Measurements from ENCODE around the gene TTC7B. TPM values are rescaled to one million over a fixed set of nuclear protein-coding genes. Genes with fewer than 3 reads are reported as not detected.

TTC7B gene
- total RNA-seq, 2 experiments from 2014 or later, result 1.2 to 1.3 TPM

- Histone ChIP-seq H3K27me3 (ENCODE audit: control insufficient read depth in 1 of 2, insufficient read depth in 2 of 2, low read length in 2 of 2) (peaks cover 0 to 3% of the 10 kb centered on the region in 2 experiments), H3K36me3 (ENCODE audit: insufficient read depth, low read length) (no peaks in the 10 kb centered on the region), H3K27ac (ENCODE audit: low read depth in 1 of 2, low read length in 2 of 2) (no peak overlapping the region), H3K4me3 (ENCODE audit: low read length) (no peak overlapping the region), H3K4me1 (ENCODE audit: insufficient read depth, low read length) (peaks cover 5% of the 10 kb centered on the region), H3K9me3 (ENCODE audit: control insufficient read depth in 1 of 2, insufficient read depth in 1 of 2, low read length in 2 of 2) (peaks cover 0 to 12% of the 10 kb centered on the region in 2 experiments)
- Mint-ChIP-seq H3K9me3 (no peaks in the 10 kb centered on the region), H3K4me1 (ENCODE audit: low read depth) (no peaks in the 10 kb centered on the region), H3K4me3 (no peak overlapping the region), H3K27ac (no peak overlapping the region), H3K36me3 (ENCODE audit: low read depth) (no peaks in the 10 kb centered on the region), H3K27me3 (no peaks in the 10 kb centered on the region)
- TF ChIP-seq, protein P1, sequence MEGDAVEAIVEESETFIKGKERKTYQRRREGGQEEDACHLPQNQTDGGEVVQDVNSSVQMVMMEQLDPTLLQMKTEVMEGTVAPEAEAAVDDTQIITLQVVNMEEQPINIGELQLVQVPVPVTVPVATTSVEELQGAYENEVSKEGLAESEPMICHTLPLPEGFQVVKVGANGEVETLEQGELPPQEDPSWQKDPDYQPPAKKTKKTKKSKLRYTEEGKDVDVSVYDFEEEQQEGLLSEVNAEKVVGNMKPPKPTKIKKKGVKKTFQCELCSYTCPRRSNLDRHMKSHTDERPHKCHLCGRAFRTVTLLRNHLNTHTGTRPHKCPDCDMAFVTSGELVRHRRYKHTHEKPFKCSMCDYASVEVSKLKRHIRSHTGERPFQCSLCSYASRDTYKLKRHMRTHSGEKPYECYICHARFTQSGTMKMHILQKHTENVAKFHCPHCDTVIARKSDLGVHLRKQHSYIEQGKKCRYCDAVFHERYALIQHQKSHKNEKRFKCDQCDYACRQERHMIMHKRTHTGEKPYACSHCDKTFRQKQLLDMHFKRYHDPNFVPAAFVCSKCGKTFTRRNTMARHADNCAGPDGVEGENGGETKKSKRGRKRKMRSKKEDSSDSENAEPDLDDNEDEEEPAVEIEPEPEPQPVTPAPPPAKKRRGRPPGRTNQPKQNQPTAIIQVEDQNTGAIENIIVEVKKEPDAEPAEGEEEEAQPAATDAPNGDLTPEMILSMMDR (IDR thresholded peaks at IDR 0.05), result no peak
- ATAC-seq (ENCODE audit: poor library complexity) (no peak), DNase-seq (no peak)
- ChIA-PET CTCF (interaction anchor here (0.6 kb wide), 1 partner anchor 12 kb away, joined by 5 read pairs; no protein-coding TSS in a partner anchor), POLR2A (no interaction called here)
- intact Hi-C loops (cut with DNase I, micrococcal nuclease), result loop anchor here (1.0 to 5.0 kb wide), 2 partner anchors 150 to 217 kb away; no protein-coding TSS in a partner anchor
These were observed 296.8 kb downstream of the TTC7B start for GRCh38 chr14:90519262-90519920.

GRCh38 chr14:90518941-90519256, 297.3 kb downstream of the TTC7B start:
- intact Hi-C loops (cut with DNase I, micrococcal nuclease), result loop anchor here (1.0 to 5.0 kb wide), 2 partner anchors 150 to 217 kb away; no protein-coding TSS in a partner anchor
- peaks cover 5% of the 10 kb centered on the region for H3K4me1 ChIP-seq (ENCODE audit: insufficient read depth, low read length)
- H3K4me3 Mint-ChIP-seq, result no peak overlapping the region
- no peak overlapping the region for H3K27ac ChIP-seq (ENCODE audit: low read depth in 1 of 2, low read length in 2 of 2)
- no peaks in the 10 kb centered on the region for H3K9me3 Mint-ChIP-seq
- no peaks in the 10 kb centered on the region for H3K36me3 Mint-ChIP-seq (ENCODE audit: low read depth)
- H3K27ac Mint-ChIP-seq, result no peak overlapping the region
- ChIA-PET POLR2A (no interaction called here), CTCF (interaction anchor here (0.6 kb wide), 1 partner anchor 12 kb away, joined by 5 read pairs; no protein-coding TSS in a partner anchor)
- TF ChIP-seq, protein P1 (IDR thresholded peaks at IDR 0.05), result peak; percentile 50
- no peak for ATAC-seq (ENCODE audit: poor library complexity)
- peak; percentile 6 to 75 (median 26) for DNase-seq
- peaks cover 0 to 7% of the 10 kb centered on the region in 2 experiments for H3K9me3 ChIP-seq (ENCODE audit: control insufficient read depth in 1 of 2, insufficient read depth in 1 of 2, low read length in 2 of 2)
- H3K27me3 ChIP-seq (ENCODE audit: control insufficient read depth in 1 of 2, insufficient read depth in 2 of 2, low read length in 2 of 2), result peaks cover 0 to 3% of the 10 kb centered on the region in 2 experiments
- H3K4me3 ChIP-seq (ENCODE audit: low read length), result no peak overlapping the region
- no peaks in the 10 kb centered on the region for H3K27me3 Mint-ChIP-seq
- H3K4me1 Mint-ChIP-seq (ENCODE audit: low read depth), result no peaks in the 10 kb centered on the region
- no peaks in the 10 kb centered on the region for H3K36me3 ChIP-seq (ENCODE audit: insufficient read depth, low read length)

GRCh38 chr14:90518069-90518940, 297.9 kb downstream of the TTC7B start:
- H3K4me1 Mint-ChIP-seq (ENCODE audit: low read depth), result no peaks in the 10 kb centered on the region
- POLR2A ChIA-PET, result no interaction called here
- H3K27me3 ChIP-seq (ENCODE audit: control insufficient read depth in 1 of 2, insufficient read depth in 2 of 2, low read length in 2 of 2), result peaks cover 0 to 3% of the 10 kb centered on the region in 2 experiments

More at GRCh38 chr14:90518069-90518940, 297.9 kb downstream of the TTC7B start:
- Mint-ChIP-seq H3K27me3 (no peaks in the 10 kb centered on the region), H3K9me3 (no peaks in the 10 kb centered on the region), H3K36me3 (ENCODE audit: low read depth) (no peaks in the 10 kb centered on the region), H3K4me3 (no peak overlapping the region), H3K27ac (no peak overlapping the region)
- Histone ChIP-seq H3K4me3 (ENCODE audit: low read length) (no peak overlapping the region), H3K27ac (ENCODE audit: low read depth in 1 of 2, low read length in 2 of 2) (no peak overlapping the region), H3K4me1 (ENCODE audit: insufficient read depth, low read length) (peaks cover 5% of the 10 kb centered on the region), H3K9me3 (ENCODE audit: control insufficient read depth in 1 of 2, insufficient read depth in 1 of 2, low read length in 2 of 2) (peaks cover 0 to 4% of the 10 kb centered on the region in 2 experiments), H3K36me3 (ENCODE audit: insufficient read depth, low read length) (no peaks in the 10 kb centered on the region)
- TF ChIP-seq, protein P1 (IDR thresholded peaks at IDR 0.05), result no peak
- DNase-seq (no peak), ATAC-seq (ENCODE audit: poor library complexity) (no peak)
- CTCF ChIA-PET, result no interaction called here
- intact Hi-C loops (cut with DNase I, micrococcal nuclease), result loop anchor here in 1 of 2 experiments (5.0 kb wide), 1 partner anchor 216 kb away; no protein-coding TSS in a partner anchor

All from CD4-positive, alpha-beta T cell (primary cell).